ENCODE results near the gene ABCA5.

Gene ABCA5

GRCh38 chr17:69213059-69213813, 113.7 kb downstream of the ABCA5 start:
- TF ChIP-seq, protein P1, sequence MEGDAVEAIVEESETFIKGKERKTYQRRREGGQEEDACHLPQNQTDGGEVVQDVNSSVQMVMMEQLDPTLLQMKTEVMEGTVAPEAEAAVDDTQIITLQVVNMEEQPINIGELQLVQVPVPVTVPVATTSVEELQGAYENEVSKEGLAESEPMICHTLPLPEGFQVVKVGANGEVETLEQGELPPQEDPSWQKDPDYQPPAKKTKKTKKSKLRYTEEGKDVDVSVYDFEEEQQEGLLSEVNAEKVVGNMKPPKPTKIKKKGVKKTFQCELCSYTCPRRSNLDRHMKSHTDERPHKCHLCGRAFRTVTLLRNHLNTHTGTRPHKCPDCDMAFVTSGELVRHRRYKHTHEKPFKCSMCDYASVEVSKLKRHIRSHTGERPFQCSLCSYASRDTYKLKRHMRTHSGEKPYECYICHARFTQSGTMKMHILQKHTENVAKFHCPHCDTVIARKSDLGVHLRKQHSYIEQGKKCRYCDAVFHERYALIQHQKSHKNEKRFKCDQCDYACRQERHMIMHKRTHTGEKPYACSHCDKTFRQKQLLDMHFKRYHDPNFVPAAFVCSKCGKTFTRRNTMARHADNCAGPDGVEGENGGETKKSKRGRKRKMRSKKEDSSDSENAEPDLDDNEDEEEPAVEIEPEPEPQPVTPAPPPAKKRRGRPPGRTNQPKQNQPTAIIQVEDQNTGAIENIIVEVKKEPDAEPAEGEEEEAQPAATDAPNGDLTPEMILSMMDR (IDR thresholded peaks at IDR 0.05; ENCODE audit: low read length), result no peak
- TF ChIP-seq EZH2 (optimal IDR thresholded peaks at IDR 0.05; ENCODE audit: low read depth, low read length) (no peak), EZH2phosphoT487 (IDR thresholded peaks at IDR 0.05; ENCODE audit: low read length) (no peak)
- H3K9ac ChIP-seq (ENCODE audit: low read length), result no peak overlapping the region
- H3K9me3 ChIP-seq (replicated peaks; ENCODE audit: insufficient read depth, low read length), result no peaks in the 10 kb centered on the region
- no peak overlapping the region for H3K4me3 ChIP-seq (ENCODE audit: low read length)
- no peaks in the 10 kb centered on the region for H3K4me1 ChIP-seq (ENCODE audit: low read length)
- H3F3A ChIP-seq (ENCODE audit: insufficient read depth, low read length), result no peaks in the 10 kb centered on the region
- H3K36me3 ChIP-seq (replicated peaks; ENCODE audit: insufficient read depth, low read length), result no peaks in the 10 kb centered on the region
- no peaks in the 10 kb centered on the region for H3K27me3 ChIP-seq (replicated peaks; ENCODE audit: insufficient read depth, low read length)
- H2AFZ ChIP-seq (ENCODE audit: low read length), result no peak overlapping the region
- H4K20me1 ChIP-seq (ENCODE audit: insufficient read depth, low read length), result no peaks in the 10 kb centered on the region
- no peak for DNase-seq
- H3K79me2 ChIP-seq (ENCODE audit: low read length), result no peaks in the 10 kb centered on the region
- H3K4me2 ChIP-seq (ENCODE audit: low read depth, low read length), result no peak overlapping the region
- no peaks in the 10 kb centered on the region for H3K9me2 ChIP-seq (replicated peaks; ENCODE audit: insufficient read depth, low read length)
- no peak overlapping the region for H3K27ac ChIP-seq (ENCODE audit: low read length)

- no peak overlapping the region for H3K4me3 ChIP-seq (ENCODE audit: low read length)
- H3K36me3 ChIP-seq (replicated peaks; ENCODE audit: insufficient read depth, low read length), result no peaks in the 10 kb centered on the region
- no peaks in the 10 kb centered on the region for H4K20me1 ChIP-seq (ENCODE audit: insufficient read depth, low read length)
- no peaks in the 10 kb centered on the region for H3K79me2 ChIP-seq (ENCODE audit: low read length)
- no peaks in the 10 kb centered on the region for H3F3A ChIP-seq (ENCODE audit: insufficient read depth, low read length)
- TF ChIP-seq, protein P1 (IDR thresholded peaks at IDR 0.05; ENCODE audit: low read length), result no peak
- no peak for TF ChIP-seq EZH2 (optimal IDR thresholded peaks at IDR 0.05; ENCODE audit: low read depth, low read length)
- no peak for TF ChIP-seq EZH2phosphoT487 (IDR thresholded peaks at IDR 0.05; ENCODE audit: low read length)
- no peaks in the 10 kb centered on the region for H3K9me2 ChIP-seq (replicated peaks; ENCODE audit: insufficient read depth, low read length)
- H3K9ac ChIP-seq (ENCODE audit: low read length), result no peak overlapping the region
- no peaks in the 10 kb centered on the region for H3K27me3 ChIP-seq (replicated peaks; ENCODE audit: insufficient read depth, low read length)
- no peak overlapping the region for H3K4me2 ChIP-seq (ENCODE audit: low read depth, low read length)
- no peak overlapping the region for H3K27ac ChIP-seq (ENCODE audit: low read length)
- no peak for DNase-seq
- H2AFZ ChIP-seq (ENCODE audit: low read length), result no peak overlapping the region
- no peaks in the 10 kb centered on the region for H3K9me3 ChIP-seq (replicated peaks; ENCODE audit: insufficient read depth, low read length)
- no peaks in the 10 kb centered on the region for H3K4me1 ChIP-seq (ENCODE audit: low read length)
Observed at GRCh38 chr17:69208640-69209039, 118.3 kb downstream of the ABCA5 start.

DNA sequence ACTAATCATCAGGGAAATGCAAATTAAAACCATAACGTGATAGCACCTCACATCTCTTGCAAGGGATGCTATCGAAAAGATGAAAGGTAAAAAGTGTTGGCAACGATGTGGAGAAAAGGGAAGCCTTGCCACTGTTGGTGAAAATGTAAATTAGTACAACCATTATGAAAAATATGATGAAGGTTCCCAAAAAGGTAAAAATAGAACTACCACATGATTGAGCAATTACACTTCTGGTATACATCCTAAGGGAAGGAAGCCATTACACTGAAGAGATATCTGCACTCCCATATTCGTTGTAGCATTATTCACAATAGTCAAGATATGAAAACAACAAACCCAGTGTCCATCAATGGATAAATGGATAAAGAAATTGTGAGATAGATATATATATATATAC, 119.8 kb downstream of the ABCA5 start:
- no peaks in the 10 kb centered on the region for H3K9me3 ChIP-seq (replicated peaks; ENCODE audit: insufficient read depth, low read length)
- no peaks in the 10 kb centered on the region for H3K79me2 ChIP-seq (ENCODE audit: low read length)
- no peak for DNase-seq
- H3K4me2 ChIP-seq (ENCODE audit: low read depth, low read length), result no peak overlapping the region
- no peaks in the 10 kb centered on the region for H3K4me1 ChIP-seq (ENCODE audit: low read length)
- H3F3A ChIP-seq (ENCODE audit: insufficient read depth, low read length), result no peaks in the 10 kb centered on the region
- no peak for TF ChIP-seq EZH2phosphoT487 (IDR thresholded peaks at IDR 0.05; ENCODE audit: low read length)
- TF ChIP-seq EZH2 (optimal IDR thresholded peaks at IDR 0.05; ENCODE audit: low read depth, low read length), result no peak
- TF ChIP-seq, protein P1 (IDR thresholded peaks at IDR 0.05; ENCODE audit: low read length), result no peak
- H3K27me3 ChIP-seq (replicated peaks; ENCODE audit: insufficient read depth, low read length), result no peaks in the 10 kb centered on the region
- no peaks in the 10 kb centered on the region for H4K20me1 ChIP-seq (ENCODE audit: insufficient read depth, low read length)
- no peak overlapping the region for H3K27ac ChIP-seq (ENCODE audit: low read length)
- H3K36me3 ChIP-seq (replicated peaks; ENCODE audit: insufficient read depth, low read length), result no peaks in the 10 kb centered on the region
- H3K9me2 ChIP-seq (replicated peaks; ENCODE audit: insufficient read depth, low read length), result no peaks in the 10 kb centered on the region
- no peak overlapping the region for H3K4me3 ChIP-seq (ENCODE audit: low read length)
- H2AFZ ChIP-seq (ENCODE audit: low read length), result no peak overlapping the region
- no peak overlapping the region for H3K9ac ChIP-seq (ENCODE audit: low read length)
